SK-N-SH (cell line): Measurements from ENCODE around the gene KCTD14. TPM values are rescaled to one million over a fixed set of nuclear protein-coding genes. Genes with fewer than 3 reads are reported as not detected.

Experiments
- CTCF ChIA-PET: fragments of 300-600, 350-600 bp; formaldehyde crosslinking; extraction: SDS; loops from one replicate; lab custom pipeline; 2021; lab: Yijun Ruan, JAX
- POLR2A ChIA-PET: fragments of 350-600 bp; sonication (Branson Sonifier 250); formaldehyde crosslinking; extraction: SDS; loops from one replicate; lab custom pipeline; 2020; ENCODE audit warnings: antibody characterized with exemption, inconsistent platforms; lab: Yijun Ruan, JAX
- DNase-seq: peaks from one replicate; pipeline ENCODE4 v3.0.0; 2012
- H2AFZ ChIP-seq: fragments of 200-600 bp; sonication (generic); 2 replicates; pipeline ENCODE4 v1.8.1; 2016; ENCODE audit warnings: antibody characterized with exemption, mild to moderate bottlenecking, low read depth
- H3F3A ChIP-seq: fragments of 200-600 bp; sonication (generic); replicated peaks from 2 replicates; pipeline ENCODE3; 2016; ENCODE audit warnings: antibody characterized with exemption, mild to moderate bottlenecking; ENCODE audit not compliant: insufficient read depth
- H3K27ac ChIP-seq, 2 experiments: fragments of 200-500 bp in 1 of 2; fragments of 200-600 bp in 1 of 2; sonication (Bioruptor generic) in 1 of 2; sonication (generic), shearing (Covaris generic) in 1 of 2; 2 replicates each; pipeline versions ENCODE4 v1.5.1 to v1.6.1; 2014 to 2016; ENCODE audit warnings: low read depth in 2 of 2, inconsistent platforms in 1 of 2, low read length in 1 of 2, mild to moderate bottlenecking in 1 of 2, mixed read lengths in 1 of 2
- H3K27me3 ChIP-seq: fragments of 200-600 bp; sonication (generic), shearing (Covaris generic); 2 replicates; pipeline ENCODE4 v1.6.1; 2016; ENCODE audit warnings: mixed run types; ENCODE audit not compliant: insufficient read depth
- H3K36me3 ChIP-seq, 2 experiments: fragments of 200-500 bp in 1 of 2; fragments of 200-600 bp in 1 of 2; sonication (Bioruptor generic) in 1 of 2; sonication (generic) in 1 of 2; replicated peaks in 1 of 2; 2 replicates each; pipeline versions ENCODE3 to v1.5.1; 2014 to 2016; ENCODE audit warnings: low read length in 1 of 2, mild to moderate bottlenecking in 1 of 2; ENCODE audit not compliant: insufficient read depth in 2 of 2, control insufficient read depth in 1 of 2
- H3K4me1 ChIP-seq, 2 experiments: fragments of 200-500 bp in 1 of 2; fragments of 200-600 bp in 1 of 2; sonication (Bioruptor generic) in 1 of 2; sonication (generic), shearing (Covaris generic) in 1 of 2; 2 replicates each; pipeline versions ENCODE4 v1.5.1 to v1.6.1; 2014 to 2016; ENCODE audit warnings: low read depth in 1 of 2, low read length in 1 of 2, mixed run types in 1 of 2; ENCODE audit not compliant: insufficient read depth in 2 of 2, control insufficient read depth in 1 of 2
- H3K4me2 ChIP-seq: fragments of 200-600 bp; sonication (generic), shearing (Covaris generic); 2 replicates; pipeline ENCODE4 v1.6.1; 2017; ENCODE audit warnings: mixed run types
- H3K4me3 ChIP-seq, 2 experiments: fragments of 200-500 bp in 1 of 2; fragments of 200-600 bp in 1 of 2; sonication (Bioruptor generic) in 1 of 2; sonication (generic), shearing (Covaris generic) in 1 of 2; 2 replicates each; pipeline versions ENCODE4 v1.5.1 to v1.8.1; 2014 to 2016; ENCODE audit warnings: low read depth in 2 of 2, inconsistent platforms in 1 of 2, low read length in 1 of 2, mild to moderate bottlenecking in 1 of 2, mixed read lengths in 1 of 2, moderate library complexity in 1 of 2
- H3K79me2 ChIP-seq: fragments of 200-600 bp; sonication (generic); 2 replicates; pipeline ENCODE4 v1.8.1; 2017; ENCODE audit warnings: mild to moderate bottlenecking; ENCODE audit not compliant: insufficient read depth
- H3K9ac ChIP-seq: fragments of 200-600 bp; sonication (generic); 2 replicates; pipeline ENCODE4 v1.6.1; 2017; ENCODE audit warnings: mixed run types
- H3K9me2 ChIP-seq: fragments of 200-600 bp; sonication (generic); 2 replicates; pipeline ENCODE4 v1.6.1; 2017; ENCODE audit warnings: mixed run types
- H3K9me3 ChIP-seq: fragments of 200-600 bp; sonication (generic); 2 replicates; pipeline ENCODE4 v1.6.1; 2017; ENCODE audit warnings: mixed run types, mild to moderate bottlenecking, moderate library complexity
- H4K20me1 ChIP-seq: fragments of 200-600 bp; sonication (generic); 2 replicates; pipeline ENCODE4 v1.6.1; 2017; ENCODE audit warnings: mild to moderate bottlenecking, mixed run types; ENCODE audit not compliant: insufficient read depth
- CHD2 ChIP-seq: fragments of 150-350 bp; IDR thresholded peaks from 2 replicates; pipeline ENCODE4 v1.6.1; 2018; ENCODE audit warnings: low read length; ENCODE audit not compliant: partially characterized antibody
- FOSL2 ChIP-seq: IDR thresholded peaks from 2 replicates; pipeline ENCODE4 v1.4.0; 2012; ENCODE audit warnings: low read depth, mild to moderate bottlenecking, moderate library complexity, borderline replicate concordance
- FOXJ3 ChIP-seq: sonication (generic); formaldehyde crosslinking; IDR thresholded peaks from 2 replicates; pipeline ENCODE4 v1.5.1; 2020; ENCODE audit warnings: mild to moderate bottlenecking, missing genetic modification reagents
- GABPA ChIP-seq: IDR thresholded peaks from 2 replicates; pipeline ENCODE4 v1.4.0; 2012; ENCODE audit warnings: low read depth, mild to moderate bottlenecking
- IRF3 ChIP-seq: fragments of 150-350 bp; IDR thresholded peaks from 2 replicates; pipeline ENCODE4 v1.6.1; 2016; ENCODE audit warnings: mild to moderate bottlenecking, low read depth, low read length
- JUND ChIP-seq: IDR thresholded peaks from 2 replicates; pipeline ENCODE4 v1.4.0; 2012
- MAX ChIP-seq: IDR thresholded peaks from 2 replicates; pipeline ENCODE4 v1.4.0; 2012; ENCODE audit warnings: low read depth
- MXI1 ChIP-seq: IDR thresholded peaks from 2 replicates; pipeline ENCODE4 v1.6.1; 2012; ENCODE audit warnings: mild to moderate bottlenecking, low read depth, low read length, improper control_type of control experiment
- NRF1 ChIP-seq: IDR thresholded peaks from 2 replicates; pipeline ENCODE4 v1.6.1; 2012; ENCODE audit warnings: low read depth, mild to moderate bottlenecking, low read length
- PBX3 ChIP-seq: IDR thresholded peaks from 2 replicates; pipeline ENCODE4; 2012
- POLR2AphosphoS5 ChIP-seq: IDR thresholded peaks from 2 replicates; pipeline ENCODE4 v1.6.1; 2012; ENCODE audit warnings: low read depth, low read length
- RCOR1 ChIP-seq: fragments of 150-350 bp; IDR thresholded peaks from 2 replicates; pipeline ENCODE4 v1.6.1; 2017; ENCODE audit warnings: antibody characterized with exemption, low read length
- REST ChIP-seq: IDR thresholded peaks from 2 replicates; pipeline ENCODE4 v1.6.1; 2012; ENCODE audit warnings: mild to moderate bottlenecking, low read depth, low read length, moderate library complexity
- RFX5 ChIP-seq: IDR thresholded peaks from 2 replicates; pipeline ENCODE4 v1.6.1; 2012; ENCODE audit warnings: mild to moderate bottlenecking, improper control_type of control experiment, low read length
- SIN3A ChIP-seq: IDR thresholded peaks from 2 replicates; pipeline ENCODE4 v1.6.1; 2012; ENCODE audit warnings: low read depth, mild to moderate bottlenecking, low read length, moderate library complexity, borderline replicate concordance
- TAF1 ChIP-seq: IDR thresholded peaks from 2 replicates; pipeline ENCODE4 v1.6.1; 2012; ENCODE audit warnings: low read depth, mild to moderate bottlenecking, low read length, moderate library complexity, borderline replicate concordance
- TCF12 ChIP-seq: IDR thresholded peaks from 2 replicates; pipeline ENCODE4 v1.4.0; 2012
- TEAD4 ChIP-seq: IDR thresholded peaks from 2 replicates; pipeline ENCODE4 v1.4.0; 2012; ENCODE audit warnings: mild to moderate bottlenecking, borderline replicate concordance; ENCODE audit not compliant: insufficient read depth
- USF2 ChIP-seq: fragments of 150-350 bp; IDR thresholded peaks from 2 replicates; pipeline ENCODE4 v1.6.1; 2017; ENCODE audit warnings: antibody characterized with exemption, low read length, low read depth, borderline replicate concordance
- WGBS: methylation state at CpG from one replicate; pipeline ENCODE4 v1.1.6; 2017; ENCODE audit warnings: low lambda C conversion rate; 5-methylcytosine and 5-hydroxymethylcytosine counted together
- polyA plus RNA-seq, 3 experiments: library from polyadenylated mRNA; depleted of rRNA; stranded (reverse); fragments of >200 nt; gene quantifications; 2 replicates each; pipeline ENCODE4 v1.2.3, GENCODE V29; 2012

The KCTD14 gene
- polyA plus RNA-seq, 1 of the 3 experiments (the other 2 are of a cell fraction) = 0.25 TPM

GRCh38 chr11:78046486-78046854 is 23.4 kb upstream of the KCTD14 start:
- ChIA-PET CTCF (interaction anchor here (0.7 to 3.3 kb wide), 36 partner anchors 9 to 528 kb away, joined by 3 to 30 read pairs (median 4); partner anchors contain the start of genes INTS4 and NARS2), POLR2A (interaction anchor here (1.3 to 1.8 kb wide), 3 partner anchors 16 to 52 kb away, joined by 5 to 10 read pairs (median 7); partner anchors contain the start of genes INTS4 and NDUFC2)
- H3K9me3 ChIP-seq = no peaks in the 10 kb centered on the region
- peak overlapping the region; percentile 82; the same call in 1 of the 2 replicates for H3K4me2 ChIP-seq
- H3K4me1 ChIP-seq = peaks cover 9 to 11% of the 10 kb centered on the region in 2 experiments; a peak in 2 of 4 replicates
- DNase-seq = no peak
- peak overlapping the region in 1 of 2 experiments; percentile 64; a peak in 1 of 4 replicates for H3K4me3 ChIP-seq
- H4K20me1 ChIP-seq = no peaks in the 10 kb centered on the region
- no peaks in the 10 kb centered on the region for H3K9me2 ChIP-seq
- TF ChIP-seq IRF3 (no peak), FOSL2 (no peak), TAF1 (no peak), JUND (no peak), RCOR1 (no peak), MAX (no peak), FOXJ3 (CRISPR knock-in tag) (no peak), SIN3A (no peak), TCF12 (no peak), MXI1 (no peak), RFX5 (no peak), USF2 (no peak), CHD2 (no peak), TEAD4 (no peak), REST (no peak), GABPA (no peak), POLR2AphosphoS5 (no peak), PBX3 (no peak), NRF1 (no peak)
- no peak overlapping the region; a peak in 2 of 4 replicates for H3K27ac ChIP-seq
- H3K9ac ChIP-seq = no peak overlapping the region
- peaks cover 7% of the 10 kb centered on the region for H3F3A ChIP-seq
- H3K27me3 ChIP-seq = no peaks in the 10 kb centered on the region
- H3K79me2 ChIP-seq = peaks cover 5% of the 10 kb centered on the region; the same call in 1 of the 2 replicates
- no peaks in the 10 kb centered on the region for H3K36me3 ChIP-seq
- WGBS = 28% methylated on average over 6 of the region's 6 CpGs
- H2AFZ ChIP-seq = peak overlapping the region; percentile 99
